ENCODE results near the gene DNAJC5.
"Not testable (repeated sequence)": the region's sequence is repeated elsewhere in the genome, so short reads cannot be mapped to it uniquely, and the experiment has no call there.

Gene DNAJC5

DNA sequence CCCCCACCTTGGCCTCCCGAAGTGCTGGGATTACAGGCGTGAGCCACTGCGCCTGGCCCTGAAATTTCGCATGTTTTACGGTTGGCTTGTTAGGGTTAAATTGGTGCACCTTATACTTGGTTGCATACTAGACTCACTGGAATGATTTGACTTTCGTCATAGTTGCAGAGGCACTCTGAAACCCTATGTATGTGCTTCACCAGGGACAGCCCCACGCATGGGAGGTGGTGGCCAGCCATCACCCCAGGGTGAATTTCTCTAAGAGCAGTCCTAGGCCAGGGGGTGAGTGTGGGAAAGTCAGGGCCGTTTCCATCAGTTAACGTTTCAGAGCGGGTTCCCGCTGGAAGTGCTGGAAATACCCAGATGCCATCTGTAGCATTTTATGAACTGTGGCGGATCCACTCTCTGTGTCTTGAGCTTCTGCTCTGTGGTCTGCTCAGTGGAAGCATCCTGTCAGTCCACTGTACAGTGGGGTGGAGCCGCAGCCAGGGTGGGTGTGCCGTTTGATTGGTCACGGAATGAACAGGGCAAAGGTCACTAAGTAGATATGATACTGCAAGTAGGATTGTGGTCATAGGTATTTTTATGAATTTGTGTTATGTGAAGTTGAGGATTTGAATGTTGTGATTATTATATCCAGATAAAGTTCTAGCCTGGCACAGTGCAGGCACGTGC is 13.2 kb downstream of the DNAJC5 start:
- no peak for DNase-seq (ENCODE audit: low read depth)

DNA sequence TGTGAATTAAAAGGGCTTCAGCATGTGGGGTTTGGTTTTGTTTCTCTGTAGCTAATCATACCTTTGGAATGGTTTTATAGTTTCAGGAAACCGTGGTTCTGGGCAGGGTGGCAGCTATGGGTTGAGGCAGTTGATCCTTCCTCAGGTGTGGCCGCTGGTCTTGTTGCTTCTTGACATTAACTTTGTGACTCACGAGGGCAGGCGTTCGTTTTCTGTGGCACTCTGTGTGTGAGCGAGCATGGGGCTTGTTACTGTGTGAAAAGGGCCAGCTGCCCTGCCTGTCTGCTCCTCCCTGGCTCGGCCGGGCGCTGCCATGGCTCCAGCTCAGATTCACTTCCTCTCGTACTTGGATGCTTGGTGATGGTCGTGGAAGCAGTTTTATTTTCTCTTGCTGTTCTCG is 16.2 kb downstream of the DNAJC5 start:
- no peak for DNase-seq (ENCODE audit: low read depth)

DNA sequence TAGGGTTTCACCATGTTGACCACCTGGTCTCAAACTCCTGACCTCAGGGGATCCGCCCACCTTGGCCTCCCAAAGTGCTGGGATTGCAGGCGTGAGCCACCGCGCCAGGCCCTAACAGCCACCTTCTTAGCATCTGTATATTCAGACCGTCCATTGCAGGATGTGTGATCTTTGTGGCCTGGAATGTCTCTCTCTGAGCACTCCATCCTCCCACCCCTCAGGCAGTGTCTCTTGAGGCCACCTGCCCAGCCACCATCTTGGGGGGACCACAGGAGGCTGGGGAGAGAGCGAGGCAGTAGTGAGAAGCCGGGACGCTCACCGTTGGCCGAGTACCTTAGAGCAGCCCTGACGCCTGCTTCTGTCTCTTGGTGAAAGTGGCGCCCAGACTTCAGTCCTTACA is 18.8 kb downstream of the DNAJC5 start:
- no peak for DNase-seq (ENCODE audit: low read depth)

DNA sequence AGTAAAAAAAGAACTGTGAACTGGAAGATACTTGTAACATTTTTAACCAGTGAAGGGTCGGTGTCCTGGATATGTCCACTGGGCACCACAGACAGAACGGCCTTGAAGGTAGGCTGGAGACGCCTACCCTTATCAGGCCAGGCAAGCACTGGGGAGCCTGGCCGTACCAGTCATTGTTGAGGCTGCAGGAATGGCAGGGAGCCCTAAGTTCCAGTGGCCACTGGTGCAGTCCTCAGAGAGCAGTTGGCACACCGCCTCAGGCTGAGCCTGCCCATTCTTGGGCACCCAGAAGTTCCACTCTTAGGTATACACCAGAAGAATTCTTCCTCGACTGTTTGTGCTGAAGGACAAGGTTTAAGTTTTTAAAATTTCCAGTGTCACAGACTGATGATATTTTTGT is 20.5 kb downstream of the DNAJC5 start:
- no peak for DNase-seq (ENCODE audit: low read depth)

DNA sequence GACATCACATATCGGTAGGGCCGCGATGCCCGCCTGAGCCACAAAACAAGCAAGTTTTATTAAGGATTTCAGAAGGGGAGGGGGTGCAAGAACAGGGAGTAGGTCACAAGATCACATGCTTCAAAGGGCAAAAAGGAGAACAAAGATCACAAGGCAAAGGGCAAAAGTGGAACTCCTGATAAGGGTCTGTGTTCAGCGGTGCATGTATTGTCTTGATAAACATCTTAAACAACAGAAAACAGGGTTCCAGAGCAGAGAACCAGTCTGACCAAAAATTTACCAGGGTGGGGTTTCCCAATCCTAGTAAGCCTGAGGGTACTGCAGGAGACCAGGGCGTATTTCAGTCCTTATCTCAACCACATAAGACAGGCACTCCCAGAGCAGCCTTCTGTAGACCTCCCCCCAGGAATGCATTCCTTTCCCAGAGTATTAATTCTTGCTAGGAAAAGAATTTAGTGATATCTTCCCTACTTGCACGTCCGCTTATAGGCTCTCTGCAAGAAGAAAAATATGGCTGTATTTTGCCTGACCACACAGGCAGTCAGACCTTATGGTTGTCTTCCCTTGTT is 21.5 kb downstream of the DNAJC5 start:
- DNase-seq (ENCODE audit: low read depth) = peak; percentile 34

DNA sequence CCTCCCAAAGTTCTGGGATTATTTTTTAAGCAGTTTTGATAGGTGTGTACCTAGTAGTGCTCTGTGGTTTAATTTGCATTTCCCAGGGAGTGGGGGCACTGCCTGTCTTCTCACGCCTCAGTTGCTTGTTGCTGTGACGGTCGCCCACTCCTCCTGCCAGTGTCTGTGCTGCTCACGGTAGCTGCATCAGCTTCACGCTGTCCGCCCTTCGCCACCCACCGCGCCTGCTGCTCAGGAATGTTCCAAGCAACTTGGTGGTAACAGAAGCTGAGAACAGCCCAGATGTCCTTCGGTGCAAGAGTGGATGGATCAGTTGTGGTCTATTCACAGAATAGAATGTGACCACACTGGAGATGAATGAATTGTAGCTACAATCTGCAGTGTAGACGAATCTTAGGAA is 22.9 kb downstream of the DNAJC5 start:
- no peak for DNase-seq (ENCODE audit: low read depth)

DNA sequence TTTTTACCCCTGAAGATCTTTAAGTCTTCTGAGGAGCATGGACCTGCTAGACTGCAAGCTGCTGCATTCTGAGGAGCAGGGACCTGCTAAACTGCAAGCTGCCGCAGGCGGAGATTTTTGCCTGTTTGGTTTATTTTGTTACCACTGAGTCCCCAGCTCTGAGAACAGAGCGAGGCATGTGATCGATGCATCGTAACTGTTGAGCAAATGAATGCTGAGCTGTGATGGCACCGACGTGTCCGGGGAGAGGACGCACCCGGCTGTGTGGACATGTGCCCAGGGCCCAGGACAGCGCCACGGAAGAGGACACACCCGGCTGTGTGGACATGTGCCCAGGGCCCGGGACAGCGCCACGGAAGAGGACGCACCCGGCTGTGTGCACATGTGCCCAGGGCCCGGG is 24.2 kb downstream of the DNAJC5 start:
- no peak for DNase-seq (ENCODE audit: low read depth)

DNA sequence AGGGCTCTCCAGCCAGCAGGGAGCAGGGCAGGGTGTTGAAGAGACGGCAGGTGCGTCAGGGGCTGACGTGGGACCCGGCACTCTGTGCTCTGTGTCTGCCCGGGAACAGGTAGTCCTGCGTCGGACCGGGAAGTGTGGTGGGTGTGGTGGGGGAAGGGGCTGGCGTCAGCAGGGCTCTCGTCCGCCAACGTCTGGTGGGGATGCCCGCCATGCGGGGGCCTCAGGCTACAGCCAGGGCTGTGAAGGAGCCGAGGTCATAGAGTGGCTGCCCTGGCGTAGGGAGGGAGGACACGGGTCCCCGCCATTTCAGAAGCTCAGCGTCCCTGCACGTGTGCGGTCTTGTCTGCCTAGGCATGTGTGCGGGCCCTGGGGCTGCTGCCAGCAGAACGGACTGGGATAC is 25.3 kb downstream of the DNAJC5 start:
- no peak for DNase-seq (ENCODE audit: low read depth)

DNA sequence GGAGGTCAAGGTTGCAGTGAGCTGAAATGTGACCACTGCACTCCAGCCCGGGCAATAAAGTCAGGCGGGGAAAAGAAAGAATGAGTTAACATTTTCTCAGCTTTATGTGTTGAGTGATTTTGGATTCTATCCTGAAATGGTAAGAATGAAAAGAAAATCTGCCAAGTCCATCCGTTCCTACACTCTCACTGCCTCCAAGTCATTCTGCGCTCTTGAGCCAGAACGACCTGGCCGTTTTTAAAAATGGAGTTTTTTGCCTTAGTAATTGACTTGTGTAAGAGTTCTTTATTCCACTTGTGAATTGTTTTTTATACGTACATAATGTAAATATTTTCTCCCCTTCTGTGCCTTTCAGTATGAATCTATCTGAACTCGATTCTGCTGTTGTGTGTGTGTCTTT is 28.7 kb downstream of the DNAJC5 start:
- no peak for DNase-seq (ENCODE audit: low read depth)

DNA sequence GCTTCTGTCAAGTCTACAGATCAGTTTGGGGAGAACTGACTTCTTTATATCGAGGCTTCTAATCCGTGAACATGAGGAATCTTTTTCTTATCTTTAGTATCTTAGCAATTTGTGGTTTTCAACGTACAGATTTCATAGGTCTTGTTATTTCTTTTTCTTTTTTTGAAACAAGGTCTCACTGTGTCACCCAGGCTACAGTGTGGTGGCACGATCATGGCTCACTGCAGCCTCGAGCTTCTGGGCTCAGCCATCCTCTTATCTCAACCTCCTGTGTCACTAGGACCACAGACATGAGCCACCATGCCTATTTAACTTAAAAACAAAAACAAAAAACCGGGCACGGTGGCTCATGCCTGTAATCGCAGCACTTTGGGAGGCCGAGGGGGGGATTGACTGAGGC is 29.3 kb downstream of the DNAJC5 start:
- DNase-seq (ENCODE audit: low read depth) = no peak

DNA sequence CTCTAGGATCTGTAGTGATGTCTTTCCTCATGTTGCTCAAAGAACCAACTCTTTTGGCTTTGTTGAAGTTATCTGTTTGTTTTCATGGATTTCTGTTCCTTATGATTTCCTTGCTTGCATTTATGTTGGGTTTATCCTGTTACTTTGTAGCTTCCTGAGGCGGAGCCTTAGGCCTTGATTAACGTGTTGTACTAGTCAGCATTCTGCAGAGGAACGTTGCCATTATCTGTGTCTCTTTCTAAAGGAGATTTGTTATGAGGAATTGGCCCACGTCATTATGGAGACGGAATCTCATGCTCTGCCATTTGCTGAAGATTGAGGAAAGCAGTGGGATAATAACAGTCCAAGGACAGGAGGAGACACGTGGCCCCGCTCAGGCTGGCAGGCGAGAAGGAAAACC is 31.4 kb downstream of the DNAJC5 start:
- no peak for DNase-seq (ENCODE audit: low read depth)

DNA sequence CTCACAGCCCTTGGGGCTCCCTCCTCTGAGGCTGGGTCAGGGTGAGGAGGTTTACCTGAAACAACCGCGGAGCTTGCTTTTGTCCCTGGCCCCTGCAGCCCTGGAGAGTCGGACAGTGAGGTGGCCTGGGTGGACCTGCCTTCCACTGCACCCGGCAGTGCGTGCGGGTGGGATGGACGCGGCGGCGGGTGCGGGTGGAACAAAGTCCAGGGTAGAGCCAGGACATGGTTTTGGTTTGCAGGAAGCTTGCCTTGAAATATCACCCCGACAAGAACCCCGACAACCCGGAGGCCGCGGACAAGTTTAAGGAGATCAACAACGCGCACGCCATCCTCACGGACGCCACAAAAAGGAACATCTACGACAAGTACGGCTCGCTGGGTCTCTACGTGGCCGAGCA is 34.1 kb downstream of the DNAJC5 start:
- no peak for DNase-seq (ENCODE audit: low read depth)

DNA sequence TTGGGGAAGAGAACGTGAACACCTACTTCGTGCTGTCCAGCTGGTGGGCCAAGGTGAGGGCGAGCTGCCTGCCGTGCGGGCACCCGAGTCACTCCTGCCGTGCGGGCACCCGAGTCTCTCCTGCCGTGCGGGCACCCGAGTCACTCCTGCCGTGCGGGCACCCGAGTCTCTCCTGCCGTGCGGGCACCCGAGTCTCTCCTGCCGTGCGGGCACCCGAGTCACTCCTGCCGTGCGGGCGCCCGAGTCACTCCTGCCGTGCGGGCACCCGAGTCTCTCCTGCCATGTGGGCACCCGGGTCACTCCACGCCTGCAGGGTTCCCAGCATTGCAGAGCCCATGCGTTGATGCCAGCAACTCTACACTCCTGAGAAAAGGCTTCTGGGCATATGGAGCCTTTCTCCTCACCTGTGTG is 34.6 kb downstream of the DNAJC5 start:
- not testable (repeated sequence) for DNase-seq (ENCODE audit: low read depth)

DNA sequence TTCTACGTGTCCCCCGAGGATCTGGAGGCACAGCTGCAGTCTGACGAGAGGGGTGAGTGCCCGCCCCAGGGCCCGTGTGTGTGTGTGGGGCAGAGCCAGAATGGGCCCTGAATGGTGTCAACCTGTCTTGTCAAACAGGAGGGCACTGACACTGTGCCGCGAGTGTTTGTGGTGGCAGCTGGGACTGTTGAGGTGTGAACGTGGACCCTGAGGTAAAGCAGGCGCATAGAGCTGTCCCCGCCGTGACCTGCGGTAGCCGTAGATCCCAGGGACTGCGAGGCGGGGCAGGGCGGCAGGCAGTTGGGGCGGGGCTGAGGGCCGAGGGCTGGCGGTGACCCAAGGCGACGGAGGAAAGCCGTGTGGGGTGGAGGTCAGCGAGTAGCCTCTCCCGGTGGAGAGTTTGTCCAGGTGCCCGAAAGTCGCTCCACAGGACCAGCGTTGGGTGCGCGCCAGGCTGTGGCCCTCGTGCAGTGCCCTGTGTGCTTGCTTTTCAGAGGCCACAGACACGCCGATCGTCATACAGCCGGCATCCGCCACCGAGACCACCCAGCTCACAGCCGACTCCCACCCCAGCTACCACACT is 36.1 kb downstream of the DNAJC5 start:
- DNase-seq (ENCODE audit: low read depth) = no peak

DNA sequence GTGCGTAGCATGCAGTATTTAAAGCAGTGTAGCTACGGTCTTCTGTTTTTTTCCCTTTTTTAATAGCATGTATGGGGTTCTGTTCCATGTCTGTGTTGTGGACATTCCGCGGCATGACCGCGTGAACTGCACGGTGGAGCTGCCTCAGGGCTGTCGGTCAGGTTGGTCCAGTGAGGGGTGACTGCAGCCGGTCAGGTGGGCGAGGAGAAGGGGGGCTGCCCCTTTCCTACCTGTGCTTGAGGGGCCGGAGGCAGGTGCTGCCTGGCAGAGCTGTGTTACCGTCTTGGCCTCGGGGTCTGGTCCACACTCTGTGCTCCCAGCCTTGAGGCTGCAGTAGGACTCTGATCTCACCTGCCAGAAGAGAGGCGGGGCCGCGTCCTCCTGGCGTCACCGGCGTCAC is 36.8 kb downstream of the DNAJC5 start:
- no peak for DNase-seq (ENCODE audit: low read depth)

DNA sequence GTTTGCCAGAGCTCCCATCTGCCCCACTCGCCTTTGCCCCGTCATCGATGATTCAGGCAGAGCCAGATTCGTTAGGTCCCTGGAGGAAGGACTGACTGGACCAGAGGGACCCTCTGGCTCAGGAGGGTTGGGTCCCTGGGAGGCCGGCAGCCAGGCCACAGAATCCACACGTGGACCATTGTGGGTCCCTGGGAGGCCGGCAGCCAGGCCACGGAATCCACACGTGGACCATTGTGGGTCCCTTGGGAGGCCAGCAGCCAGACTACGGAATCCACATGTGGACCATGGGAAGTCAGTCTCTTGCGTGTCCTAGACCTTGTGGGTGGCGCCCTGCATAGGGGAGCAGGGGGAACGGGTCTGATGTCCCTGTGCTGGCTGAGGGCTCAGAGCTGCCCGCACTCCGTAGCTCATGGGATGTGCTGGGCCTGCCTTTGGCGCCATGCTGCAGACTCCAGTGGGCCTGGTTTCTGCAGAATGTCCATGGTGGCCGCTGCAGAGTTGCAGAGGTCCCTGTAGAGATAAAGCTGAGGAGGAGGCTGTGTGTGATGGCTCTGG is 37.8 kb downstream of the DNAJC5 start:
- DNase-seq (ENCODE audit: low read depth) = no peak

DNA sequence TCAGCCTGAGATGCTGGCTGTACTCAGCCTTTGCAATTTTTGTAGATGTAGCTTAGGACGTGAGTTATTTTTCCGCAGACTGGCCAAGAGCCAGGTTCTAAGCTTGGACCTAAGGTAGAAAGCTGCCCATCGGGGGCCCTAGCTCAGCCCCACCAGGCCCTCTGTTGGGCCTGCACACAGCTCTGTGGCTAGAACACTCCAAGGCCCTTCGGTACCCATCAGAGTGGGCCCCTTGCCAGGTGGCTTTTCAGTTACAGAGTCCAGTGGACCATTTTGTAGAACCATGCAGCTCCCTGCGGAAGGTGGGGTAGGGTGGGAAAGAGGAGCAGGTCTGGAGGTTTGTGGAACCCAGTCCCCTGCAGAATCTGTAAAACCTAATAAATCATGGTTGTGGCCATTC is 38.7 kb downstream of the DNAJC5 start:
- no peak for DNase-seq (ENCODE audit: low read depth)

DNA sequence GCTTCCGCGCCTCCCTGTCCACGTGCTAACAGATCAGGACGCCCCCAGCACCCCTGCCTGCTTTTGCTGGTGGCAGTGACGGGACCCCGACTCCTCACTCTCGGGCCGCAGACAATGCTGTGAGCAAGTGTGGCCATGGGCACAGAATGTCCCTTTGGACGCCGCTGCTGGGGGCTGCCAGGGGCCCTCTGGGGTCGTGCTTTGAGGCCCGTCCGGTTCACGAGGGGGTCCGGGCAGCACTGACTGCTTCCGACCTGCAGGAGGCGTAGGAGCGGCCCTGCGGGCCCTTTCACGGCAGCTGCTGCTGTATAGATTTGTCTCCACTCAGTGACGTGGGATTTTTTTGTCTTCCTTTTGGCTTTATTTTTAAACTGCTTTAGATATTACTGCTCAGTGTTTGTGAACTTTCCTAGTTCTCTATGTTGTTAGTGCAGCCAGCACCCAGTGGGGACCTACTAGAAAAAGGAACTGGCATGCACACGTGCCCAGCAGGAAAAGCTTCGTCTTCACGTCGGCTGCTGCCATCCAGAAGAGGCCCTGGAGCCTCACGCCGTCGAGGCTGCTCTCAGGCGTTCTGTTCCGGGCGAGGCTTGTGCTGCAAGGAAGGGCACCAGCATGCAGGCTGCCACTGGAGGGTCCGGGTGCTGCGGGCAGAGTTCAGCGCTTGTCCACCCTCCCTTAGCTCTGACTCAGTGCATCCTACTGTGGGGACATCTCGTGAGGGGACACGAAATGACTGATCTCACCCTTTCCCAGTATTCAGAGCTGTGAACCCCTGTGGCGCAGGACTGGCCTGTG is 39.5 kb downstream of the DNAJC5 start:
- DNase-seq (ENCODE audit: low read depth) = no peak

DNA sequence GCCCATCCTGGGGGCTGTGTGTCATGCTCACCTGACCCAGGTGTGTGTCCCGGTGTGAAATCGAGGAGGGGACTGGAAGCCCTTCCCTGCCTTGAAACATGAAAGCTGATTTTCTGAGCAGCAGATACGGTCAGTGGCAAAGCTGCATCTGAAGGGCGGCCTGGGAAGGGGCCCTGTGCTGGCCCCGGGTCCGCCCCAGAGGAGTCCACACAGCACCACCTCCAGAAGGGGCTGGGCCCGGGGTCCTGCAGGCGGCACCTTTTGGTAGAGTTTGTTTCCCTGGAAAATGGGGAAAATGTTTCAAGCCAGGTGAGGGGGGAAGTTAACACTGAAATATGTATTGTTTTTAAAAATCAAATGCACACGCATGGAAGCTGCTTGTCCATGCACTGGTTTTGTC is 40.5 kb downstream of the DNAJC5 start:
- DNase-seq (ENCODE audit: low read depth) = no peak

DNA sequence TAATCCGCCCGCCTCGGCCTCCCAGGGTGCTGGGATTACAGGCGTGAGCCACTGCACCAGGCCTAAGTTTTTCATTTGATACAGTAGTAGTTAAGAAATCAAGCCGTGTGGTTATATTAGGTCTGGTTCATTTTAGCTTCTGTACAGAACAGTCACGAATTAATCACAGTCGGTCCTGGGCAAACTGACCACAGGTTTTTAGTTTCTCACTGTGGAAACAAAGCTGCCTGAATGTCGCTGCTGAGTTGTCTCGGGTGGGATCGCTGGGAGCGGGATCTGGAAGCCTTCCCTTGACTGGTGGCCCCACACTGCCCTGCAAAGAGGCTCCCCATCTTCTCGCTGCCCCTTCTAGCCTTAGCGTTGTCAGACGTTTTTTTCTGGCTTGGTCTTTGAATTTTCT is 42.7 kb downstream of the DNAJC5 start:
- no peak for DNase-seq (ENCODE audit: low read depth)

DNA sequence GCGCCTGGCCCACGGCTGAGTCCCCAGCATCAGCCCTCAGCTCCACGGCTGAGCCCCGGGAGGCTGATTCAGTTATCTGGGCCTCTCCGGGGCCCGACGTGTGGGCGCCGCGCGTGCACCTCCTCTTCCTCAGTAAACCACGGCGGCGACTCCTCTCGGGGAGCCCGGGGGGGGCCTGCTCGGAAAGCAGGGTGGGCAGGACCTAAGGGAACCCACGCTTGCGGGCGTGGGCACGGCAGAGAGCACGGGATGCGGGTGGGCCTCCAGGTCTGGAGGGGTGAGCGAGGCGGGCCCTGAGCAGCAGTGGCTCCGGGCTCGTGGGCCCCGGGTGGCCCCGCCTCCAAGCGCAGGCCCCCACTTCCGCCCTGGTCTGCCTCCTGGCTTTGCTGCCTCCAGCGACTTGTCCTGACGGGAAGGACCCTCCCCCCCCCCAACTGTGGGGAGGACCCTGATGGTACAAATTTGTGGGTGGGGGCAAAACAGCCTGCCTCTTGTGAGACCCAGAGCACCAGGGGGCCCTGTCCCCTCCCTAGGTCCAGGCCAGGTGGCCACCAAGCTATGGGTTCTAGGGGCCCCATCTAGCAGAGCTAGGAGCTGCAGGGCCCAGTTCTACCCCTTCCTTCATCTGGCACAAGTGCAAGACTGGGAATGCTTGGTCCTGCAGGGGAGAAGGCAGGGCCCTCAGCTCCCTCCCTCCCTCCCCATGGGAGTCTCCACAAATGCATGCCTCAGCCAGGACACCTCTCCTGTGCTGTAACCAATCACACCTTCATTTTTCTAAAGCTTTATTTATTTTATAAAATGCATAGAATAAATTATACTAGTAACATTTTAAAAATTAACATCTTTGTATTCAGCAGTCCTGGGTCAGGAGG is 44.4 kb downstream of the DNAJC5 start:
- no peak for DNase-seq (ENCODE audit: low read depth)

DNA sequence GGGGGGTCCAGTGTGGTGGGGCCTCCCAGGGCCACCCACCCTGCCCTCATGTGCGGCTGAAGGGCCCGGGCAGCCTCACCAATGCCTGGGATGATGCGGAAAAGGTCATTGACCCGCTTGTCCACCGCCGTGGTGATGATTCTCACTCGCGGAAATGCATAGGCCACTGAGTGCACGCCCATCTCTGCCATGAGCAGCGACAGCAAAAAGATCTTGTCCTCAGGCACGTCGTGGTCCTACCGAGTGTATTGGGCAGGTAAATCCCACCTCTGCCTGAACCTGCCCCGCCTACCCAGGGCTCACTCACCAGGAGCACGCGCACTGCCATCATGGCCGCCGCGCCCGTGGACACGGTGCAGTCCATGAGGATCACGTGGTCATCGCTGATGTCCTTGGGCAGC is 45.1 kb downstream of the DNAJC5 start:
- DNase-seq (ENCODE audit: low read depth) = no peak

Data from CMK (cell line).